ENCODE measurements around the gene TUBB4B. TPM values are rescaled to one million over a fixed set of nuclear protein-coding genes. Genes with fewer than 3 reads are reported as not detected.

TUBB4B gene
- total and polyA plus RNA-seq, 2 experiments from 2014 or later, result 159 to 373 TPM

GRCh38 chr9:137243626-137244485 is 2.8 kb downstream of the TUBB4B start:
- Histone ChIP-seq H3K36me3 (ENCODE audit: low read depth) (peaks cover 18% of the 10 kb centered on the region), H3K4me2 (ENCODE audit: unreplicated experiment) (no peak overlapping the region), H3K4me1 (ENCODE audit: insufficient read depth) (peaks cover 13% of the 10 kb centered on the region; the same call in 1 of the 2 replicates), H2AFZ (no peak overlapping the region), H3K9me2 (ENCODE audit: insufficient read depth) (no peaks in the 10 kb centered on the region), H3K27ac (no peak overlapping the region), H3K9ac (peak overlapping the region; percentile 23; the same call in 1 of the 2 replicates), H3K4me3 (peak overlapping the region; percentile 84; the same call in 1 of the 2 replicates), H3F3A (ENCODE audit: insufficient read depth) (peaks cover 22% of the 10 kb centered on the region), H4K20me1 (ENCODE audit: insufficient read depth) (peaks cover 19% of the 10 kb centered on the region; the same call in 1 of the 2 replicates), H3K9me3 (ENCODE audit: low read depth) (no peaks in the 10 kb centered on the region), H3K79me2 (ENCODE audit: insufficient read depth) (peaks cover 41% of the 10 kb centered on the region), H3K27me3 (replicated peaks; ENCODE audit: insufficient read depth) (no peaks in the 10 kb centered on the region)
- peak; percentile 48 for DNase-seq
- in situ Hi-C loops (cut with MboI), result no loop called here
- WGBS, 2 experiments (ENCODE audit: low coverage in 1 of 2, low lambda C conversion rate in 2 of 2, missing lambda C conversion rate in 2 of 2), result 61 to 70% methylated on average over 15 of the region's 15 CpGs
- TF ChIP-seq EZH2 (IDR thresholded peaks at IDR 0.05; ENCODE audit: insufficient read depth, poor library complexity, severe bottlenecking) (no peak), EZH2phosphoT487 (IDR thresholded peaks at IDR 0.05; ENCODE audit: insufficient read depth, low read depth) (no peak)

GRCh38 chr9:137244486-137245449 is 3.7 kb downstream of the TUBB4B start:
- DNase-seq, result peak; percentile 36
- 34 to 37% methylated on average over 36 of the region's 36 CpGs for WGBS, 2 experiments (ENCODE audit: low coverage in 1 of 2, low lambda C conversion rate in 2 of 2, missing lambda C conversion rate in 2 of 2)
- no peaks in the 10 kb centered on the region for H3K27me3 ChIP-seq (replicated peaks; ENCODE audit: insufficient read depth)
- H3K4me1 ChIP-seq (ENCODE audit: insufficient read depth), result peaks cover 13% of the 10 kb centered on the region; the same call in 1 of the 2 replicates
- H3K4me2 ChIP-seq (ENCODE audit: unreplicated experiment), result no peak overlapping the region
- H3K9me3 ChIP-seq (ENCODE audit: low read depth), result no peaks in the 10 kb centered on the region
- H3K4me3 ChIP-seq, result no peak overlapping the region
- no peak overlapping the region for H3K9ac ChIP-seq
- no peaks in the 10 kb centered on the region for H3K9me2 ChIP-seq (ENCODE audit: insufficient read depth)
- TF ChIP-seq EZH2phosphoT487 (IDR thresholded peaks at IDR 0.05; ENCODE audit: insufficient read depth, low read depth) (no peak), EZH2 (IDR thresholded peaks at IDR 0.05; ENCODE audit: insufficient read depth, poor library complexity, severe bottlenecking) (no peak)
- no peak overlapping the region for H2AFZ ChIP-seq
- H4K20me1 ChIP-seq (ENCODE audit: insufficient read depth), result peaks cover 19% of the 10 kb centered on the region; the same call in 1 of the 2 replicates
- in situ Hi-C loops (cut with MboI), result no loop called here
- peaks cover 31% of the 10 kb centered on the region for H3K79me2 ChIP-seq (ENCODE audit: insufficient read depth)
- H3K36me3 ChIP-seq (ENCODE audit: low read depth), result peaks cover 18% of the 10 kb centered on the region
- H3F3A ChIP-seq (ENCODE audit: insufficient read depth), result peaks cover 22% of the 10 kb centered on the region
- no peak overlapping the region for H3K27ac ChIP-seq

DNA sequence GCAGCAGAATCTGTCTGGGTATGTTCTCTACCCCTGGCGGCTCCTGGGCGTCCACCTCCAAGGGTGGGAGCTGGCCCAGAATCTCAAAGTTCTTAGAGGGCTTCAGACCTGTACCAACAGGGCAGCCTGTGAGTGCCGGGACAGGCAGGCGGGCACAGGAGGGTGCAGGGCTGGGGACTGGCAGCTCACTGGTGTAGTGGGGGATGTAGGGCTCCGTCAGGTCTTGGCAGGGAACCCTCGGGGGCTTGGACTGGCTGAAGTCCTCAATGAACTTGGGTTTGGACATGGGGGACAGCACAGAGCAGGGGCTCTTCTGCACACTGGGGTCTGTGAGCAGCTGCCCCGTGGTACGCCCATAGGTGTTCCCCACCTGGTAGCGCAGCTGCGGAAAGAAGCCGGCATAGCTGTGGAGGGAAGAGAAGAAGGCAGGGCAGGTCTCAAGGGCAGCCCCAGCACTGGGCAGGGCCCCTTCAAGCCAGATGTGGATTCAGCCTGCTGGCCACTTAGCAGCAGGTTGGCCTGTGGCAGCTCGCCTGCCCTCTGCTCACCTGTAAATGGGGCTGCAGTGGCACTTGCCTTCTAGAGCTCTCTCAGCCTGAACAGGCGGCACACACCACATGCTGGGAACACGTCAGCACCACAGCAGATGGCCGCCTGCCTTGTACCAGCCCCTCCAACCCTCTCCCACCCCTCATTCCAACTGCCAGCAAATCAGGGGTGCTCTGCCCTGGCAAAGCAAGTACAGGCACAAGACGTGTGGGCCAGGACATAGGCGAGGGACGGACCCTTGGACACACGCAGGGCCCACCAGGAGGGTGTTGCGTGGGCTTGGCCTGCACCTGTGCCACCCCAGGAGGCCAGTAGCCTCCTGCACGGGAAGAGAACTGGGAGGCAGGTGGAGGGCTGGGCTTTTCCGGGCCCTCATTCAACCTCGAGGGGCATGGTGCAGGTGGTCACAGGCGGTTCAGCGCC is 4.6 kb downstream of the TUBB4B start:
- Histone ChIP-seq H3K4me2 (ENCODE audit: unreplicated experiment) (no peak overlapping the region), H4K20me1 (ENCODE audit: insufficient read depth) (peaks cover 19% of the 10 kb centered on the region; the same call in 1 of the 2 replicates), H3K4me1 (ENCODE audit: insufficient read depth) (peaks cover 13% of the 10 kb centered on the region; the same call in 1 of the 2 replicates), H3K27me3 (replicated peaks; ENCODE audit: insufficient read depth) (no peaks in the 10 kb centered on the region), H3K9me3 (ENCODE audit: low read depth) (no peaks in the 10 kb centered on the region), H3K36me3 (ENCODE audit: low read depth) (peaks cover 18% of the 10 kb centered on the region), H3K4me3 (no peak overlapping the region), H2AFZ (no peak overlapping the region), H3K9me2 (ENCODE audit: insufficient read depth) (no peaks in the 10 kb centered on the region), H3K9ac (no peak overlapping the region), H3K79me2 (ENCODE audit: insufficient read depth) (peaks cover 30% of the 10 kb centered on the region), H3F3A (ENCODE audit: insufficient read depth) (peaks cover 22% of the 10 kb centered on the region), H3K27ac (no peak overlapping the region)
- DNase-seq, result no peak
- WGBS, 2 experiments (ENCODE audit: low coverage in 1 of 2, low lambda C conversion rate in 2 of 2, missing lambda C conversion rate in 2 of 2), result 81 to 82% methylated on average over 25 of the region's 25 CpGs
- TF ChIP-seq EZH2phosphoT487 (IDR thresholded peaks at IDR 0.05; ENCODE audit: insufficient read depth, low read depth) (no peak), EZH2 (IDR thresholded peaks at IDR 0.05; ENCODE audit: insufficient read depth, poor library complexity, severe bottlenecking) (no peak)
- in situ Hi-C loops (cut with MboI), result no loop called here
